Activated T-helper 2 cell treated with anti-CD3 and anti-CD28 coated beads, Interferon-gamma antibody, Interleukin-2, Interleukin-4, amounts not matched to agents 10 μg/mL and 5 μg/mL and 100 μg/mL, durations not matched to agents 14 hours and 24 hours and 36 hours (primary cell): ENCODE data around the gene CPLANE2. TPM values are rescaled to one million over a fixed set of nuclear protein-coding genes. Genes with fewer than 3 reads are reported as not detected.
"Not testable (repeated sequence)": the region's sequence is repeated elsewhere in the genome, so short reads cannot be mapped to it uniquely, and the experiment has no call there.

ENCODE experiments used
- DNase-seq: peaks from one replicate; pipeline ENCODE4 v3.0.0; 2021; ENCODE audit warnings: low spot score
- H3K27ac Mint-ChIP-seq: one replicate; pipeline ENCODE4 v1.8.0; 2021; ENCODE audit warnings: mixed read lengths
- H3K27me3 Mint-ChIP-seq: one replicate; pipeline ENCODE4 v1.8.0; 2021; ENCODE audit warnings: low read depth, mixed read lengths
- H3K36me3 Mint-ChIP-seq: one replicate; pipeline ENCODE4 v1.8.0; 2021; ENCODE audit warnings: low read depth, mixed read lengths
- H3K4me1 Mint-ChIP-seq: one replicate; pipeline ENCODE4 v1.8.0; 2021; ENCODE audit warnings: low read depth, mixed read lengths
- H3K4me3 Mint-ChIP-seq: one replicate; pipeline ENCODE4 v1.8.0; 2021; ENCODE audit warnings: low read depth, mild to moderate bottlenecking, moderate library complexity, mixed read lengths
- H3K9me3 Mint-ChIP-seq: one replicate; pipeline ENCODE4 v1.8.0; 2021; ENCODE audit warnings: mixed read lengths
- intact Hi-C: fragments of 100-400 bp; cut with micrococcal nuclease; formaldehyde crosslinking; loops from one replicate; pipeline ENCODE4 v1.15.1; 2023
- total RNA-seq: library from RNA; stranded (reverse); gene quantifications from 2 replicates; pipeline ENCODE4 v1.2.3, GENCODE V29; 2022

The CPLANE2 gene
- total RNA-seq, 1 donor from 2014 or later: 3.2 TPM

DNA sequence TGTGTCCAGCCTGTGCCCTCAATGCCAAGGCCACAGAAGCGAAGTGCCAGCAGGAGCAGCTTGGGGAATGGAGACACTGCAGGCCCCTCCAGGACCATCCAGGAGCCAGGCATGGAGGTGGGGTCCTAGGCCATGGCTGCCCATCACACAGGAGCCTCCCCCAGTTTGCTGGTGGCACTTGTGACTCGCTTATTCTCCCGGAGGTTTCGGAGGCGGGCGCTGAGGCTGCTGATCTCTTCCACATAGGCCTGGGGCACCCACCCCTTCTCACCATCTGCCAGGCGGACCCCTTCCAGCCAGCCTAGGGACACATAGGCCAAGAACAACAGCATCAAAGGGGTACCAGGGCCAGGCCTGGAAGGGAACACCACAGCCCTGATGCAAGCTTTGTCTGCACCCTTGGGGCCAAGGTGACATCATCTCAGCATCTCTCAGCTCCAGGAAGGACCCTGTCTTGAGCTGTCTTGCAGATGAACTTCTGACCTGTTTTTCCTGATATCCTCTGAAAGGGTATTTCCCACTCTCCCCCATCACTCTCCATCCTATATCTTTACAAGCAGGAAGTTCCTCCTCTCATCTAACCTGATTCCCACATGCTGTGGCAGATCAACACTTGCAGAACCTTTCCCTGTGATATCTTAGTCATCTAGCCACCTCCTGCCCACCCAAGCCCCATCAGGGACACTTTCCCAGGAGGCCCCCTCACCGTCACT lies 38.4 kb downstream of the CPLANE2 start:
- H3K27me3 Mint-ChIP-seq: peaks cover 3% of the 10 kb centered on the region
- H3K4me1 Mint-ChIP-seq: peaks cover 8% of the 10 kb centered on the region
- H3K36me3 Mint-ChIP-seq: no peaks in the 10 kb centered on the region
- intact Hi-C loops: no loop called here
- H3K27ac Mint-ChIP-seq: no peak overlapping the region
- no peak overlapping the region for H3K4me3 Mint-ChIP-seq
- no peak for DNase-seq
- no peaks in the 10 kb centered on the region for H3K9me3 Mint-ChIP-seq

DNA sequence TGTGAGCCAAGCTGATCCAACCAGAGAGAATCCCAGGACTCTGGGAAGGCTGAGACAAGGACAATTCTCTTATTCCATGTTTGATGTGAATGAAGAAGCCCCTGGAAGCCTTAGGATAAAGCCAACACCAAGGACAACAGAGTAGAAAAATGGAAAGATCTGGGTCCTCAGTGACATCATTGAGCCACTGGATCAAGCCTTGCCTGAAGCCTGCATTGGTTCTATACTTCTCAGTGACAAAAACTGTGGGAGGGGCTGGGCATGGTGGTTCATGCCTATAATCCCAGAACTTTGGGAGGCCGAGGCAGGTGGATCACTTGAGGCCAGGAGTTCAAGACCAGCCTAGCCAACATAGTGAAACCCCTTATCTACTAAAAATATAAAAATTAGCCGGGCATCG lies 40.1 kb downstream of the CPLANE2 start:
- intact Hi-C loops: no loop called here
- peaks cover 8% of the 10 kb centered on the region for H3K4me1 Mint-ChIP-seq
- peaks cover 3% of the 10 kb centered on the region for H3K27me3 Mint-ChIP-seq
- H3K4me3 Mint-ChIP-seq: no peak overlapping the region
- no peaks in the 10 kb centered on the region for H3K36me3 Mint-ChIP-seq
- H3K9me3 Mint-ChIP-seq: no peaks in the 10 kb centered on the region
- H3K27ac Mint-ChIP-seq: no peak overlapping the region
- DNase-seq: no peak

DNA sequence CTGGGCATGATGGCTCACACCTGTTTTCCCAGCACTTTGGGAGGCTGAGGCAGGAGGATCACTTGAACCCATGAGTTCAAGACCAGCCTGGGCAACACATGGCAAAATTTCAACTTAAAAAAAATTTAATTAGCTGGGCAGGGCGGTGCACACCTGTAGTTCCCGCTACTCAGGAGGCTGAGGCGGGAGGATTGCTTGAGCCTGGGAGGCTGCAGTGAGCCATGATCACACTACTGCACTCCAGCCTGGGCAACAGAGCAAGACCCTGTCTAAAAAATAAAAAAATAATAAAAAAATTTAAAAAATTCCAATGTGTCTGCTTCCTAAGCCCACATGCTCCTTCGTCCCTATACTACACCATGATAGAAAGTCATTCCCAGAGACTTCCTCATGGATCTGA lies 40.8 kb downstream of the CPLANE2 start:
- H3K27me3 Mint-ChIP-seq, H3K36me3 Mint-ChIP-seq, H3K4me1 Mint-ChIP-seq, H3K4me3 Mint-ChIP-seq, DNase-seq, H3K9me3 Mint-ChIP-seq, intact Hi-C loops, H3K27ac Mint-ChIP-seq: not testable (repeated sequence)

DNA sequence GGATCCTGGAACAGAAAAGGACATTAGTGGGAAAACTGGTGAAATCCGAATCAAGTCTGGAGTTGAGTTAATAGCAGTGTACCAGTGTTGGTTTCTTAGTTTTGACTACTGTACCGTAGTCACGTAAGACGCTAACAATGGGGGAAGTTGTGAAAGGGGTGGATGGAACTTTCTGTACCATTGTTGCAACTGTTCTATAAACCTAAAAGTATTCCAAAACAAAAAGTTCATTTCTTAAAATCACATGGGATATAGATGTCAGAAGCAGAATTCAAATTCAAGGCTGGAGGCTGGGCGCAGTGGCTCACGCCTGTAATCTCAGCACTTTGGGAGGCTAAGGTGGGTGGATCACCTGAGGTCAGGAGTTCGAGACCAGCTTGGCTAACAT lies 41.5 kb downstream of the CPLANE2 start:
- no peak overlapping the region for H3K4me3 Mint-ChIP-seq
- peaks cover 8% of the 10 kb centered on the region for H3K4me1 Mint-ChIP-seq
- H3K36me3 Mint-ChIP-seq: no peaks in the 10 kb centered on the region
- intact Hi-C loops: no loop called here
- no peaks in the 10 kb centered on the region for H3K9me3 Mint-ChIP-seq
- H3K27ac Mint-ChIP-seq: no peak overlapping the region
- peaks cover 9% of the 10 kb centered on the region for H3K27me3 Mint-ChIP-seq
- DNase-seq: no peak

DNA sequence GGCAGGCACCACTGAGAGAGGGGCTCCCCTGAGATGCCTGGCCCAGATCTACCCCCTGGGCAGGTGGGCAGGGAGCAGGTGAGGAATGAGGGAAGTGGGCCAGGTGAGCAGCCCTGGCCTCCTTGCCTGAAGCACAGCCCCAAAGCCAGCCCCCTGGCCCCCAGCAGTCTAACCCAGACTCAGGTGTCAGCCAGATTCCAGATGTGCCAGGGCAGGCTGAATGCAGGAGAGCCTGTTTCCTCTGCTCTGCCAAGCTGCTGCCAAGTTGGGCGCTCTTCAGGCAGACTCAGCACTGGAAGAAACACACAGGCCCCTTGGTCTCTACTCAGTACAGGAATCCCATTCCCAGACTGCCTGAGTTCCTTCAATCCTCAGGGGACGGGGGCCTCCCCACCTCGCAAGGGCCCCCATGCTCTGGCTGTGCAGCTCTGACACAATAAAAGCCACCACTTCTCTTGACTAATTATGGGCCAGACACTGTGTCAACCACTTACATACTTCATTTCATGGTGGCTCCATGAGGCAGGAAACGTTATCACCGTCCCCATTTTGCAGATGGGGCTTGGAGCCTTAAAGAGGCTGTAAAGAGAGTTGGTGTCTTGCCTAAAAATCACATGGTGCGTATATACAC lies 45.0 kb downstream of the CPLANE2 start:
- no peak overlapping the region for H3K27ac Mint-ChIP-seq
- H3K4me1 Mint-ChIP-seq: peaks cover 4% of the 10 kb centered on the region
- no peaks in the 10 kb centered on the region for H3K36me3 Mint-ChIP-seq
- no peak overlapping the region for H3K4me3 Mint-ChIP-seq
- no peaks in the 10 kb centered on the region for H3K9me3 Mint-ChIP-seq
- intact Hi-C loops: no loop called here
- peaks cover 18% of the 10 kb centered on the region for H3K27me3 Mint-ChIP-seq
- no peak for DNase-seq

DNA sequence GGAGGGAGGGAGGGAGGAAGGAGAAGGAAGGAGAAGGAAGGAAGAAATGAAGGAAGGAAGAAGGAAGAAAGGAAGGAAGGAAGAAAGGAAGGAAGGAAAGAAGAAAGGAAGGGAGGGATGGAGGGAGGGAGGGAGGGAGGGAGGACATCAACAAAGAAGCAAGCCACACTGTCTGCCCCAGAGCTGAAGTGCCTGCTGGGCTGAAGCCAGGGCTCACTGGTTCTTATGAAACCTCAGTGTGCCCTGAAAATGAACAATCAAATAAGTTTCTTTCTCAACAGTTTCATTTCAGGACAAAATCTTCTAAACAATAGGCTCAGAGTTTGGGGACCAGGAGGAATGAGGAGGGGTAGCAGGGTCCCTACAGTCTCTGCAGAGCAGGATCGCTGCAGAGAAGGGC lies 45.7 kb downstream of the CPLANE2 start:
- no peak overlapping the region for H3K4me3 Mint-ChIP-seq
- no peaks in the 10 kb centered on the region for H3K9me3 Mint-ChIP-seq
- intact Hi-C loops: no loop called here
- no peak overlapping the region for H3K27ac Mint-ChIP-seq
- H3K4me1 Mint-ChIP-seq: peaks cover 4% of the 10 kb centered on the region
- no peak for DNase-seq
- H3K27me3 Mint-ChIP-seq: peaks cover 18% of the 10 kb centered on the region
- no peaks in the 10 kb centered on the region for H3K36me3 Mint-ChIP-seq

DNA sequence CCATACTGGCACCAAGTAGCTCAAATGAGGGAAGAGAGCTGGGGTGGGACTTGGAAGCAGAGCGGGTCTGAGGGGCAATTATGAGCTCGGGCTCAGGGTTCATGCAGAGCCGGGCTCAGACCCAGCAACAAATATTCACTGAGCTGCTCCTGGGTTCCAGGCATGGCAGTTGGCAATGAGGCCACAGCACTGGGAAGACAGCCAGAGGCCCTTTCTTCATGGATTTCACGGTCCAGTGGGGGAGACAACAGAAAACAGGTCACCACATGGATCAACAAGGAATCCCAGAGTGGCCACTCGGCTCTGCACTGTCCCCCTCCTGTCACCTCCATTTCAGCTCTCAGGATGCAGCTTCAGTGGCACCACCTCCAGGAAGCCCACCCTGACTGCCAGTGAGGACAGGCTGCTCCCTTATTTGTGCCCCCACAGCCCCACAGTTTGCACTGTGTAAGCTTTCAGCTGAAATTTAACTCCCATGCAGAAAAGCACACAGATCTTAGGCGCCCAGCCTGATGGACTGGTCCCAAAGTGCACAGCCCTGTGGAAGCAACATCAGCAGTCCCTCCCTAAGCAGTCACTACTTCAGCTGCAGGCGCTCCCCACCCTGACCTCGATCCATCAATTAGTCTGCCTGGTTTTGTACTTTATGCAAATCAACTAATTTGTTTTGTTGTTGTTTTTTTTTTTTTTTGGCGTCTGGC lies 46.9 kb downstream of the CPLANE2 start:
- intact Hi-C loops: loop anchor here (5.0 kb wide), 1 partner anchor 52 kb away; no protein-coding TSS in a partner anchor
- Mint-ChIP-seq H3K36me3 (no peaks in the 10 kb centered on the region), H3K9me3 (no peaks in the 10 kb centered on the region), H3K27ac (no peak overlapping the region), H3K4me3 (no peak overlapping the region), H3K27me3 (peaks cover 18% of the 10 kb centered on the region), H3K4me1 (peaks cover 4% of the 10 kb centered on the region)
- DNase-seq: no peak

DNA sequence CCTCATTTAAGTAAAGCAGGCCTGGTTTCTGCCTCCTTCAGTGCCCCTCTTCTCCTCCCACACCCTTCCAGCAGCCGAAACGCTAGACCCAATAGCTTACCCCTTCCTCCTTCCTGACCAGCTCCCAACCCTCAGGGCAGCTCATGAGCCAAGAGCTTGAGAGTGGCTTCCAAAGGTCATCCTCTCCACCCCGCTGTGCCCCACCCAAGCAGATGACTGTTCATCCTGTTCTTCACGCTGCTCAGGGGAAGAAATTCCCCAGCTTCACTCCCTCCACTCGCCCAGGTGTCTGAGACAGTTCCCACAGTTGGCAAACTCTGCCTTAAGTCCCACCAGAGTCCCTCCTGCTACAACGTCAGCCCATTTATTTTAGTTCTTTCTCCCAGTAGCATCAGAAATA lies 48.0 kb downstream of the CPLANE2 start:
- peaks cover 15% of the 10 kb centered on the region for H3K27me3 Mint-ChIP-seq
- no peak overlapping the region for H3K4me3 Mint-ChIP-seq
- H3K27ac Mint-ChIP-seq: no peak overlapping the region
- no peak for DNase-seq
- peaks cover 4% of the 10 kb centered on the region for H3K4me1 Mint-ChIP-seq
- no peaks in the 10 kb centered on the region for H3K36me3 Mint-ChIP-seq
- intact Hi-C loops: loop anchor here (5.0 kb wide), 1 partner anchor 53 kb away; no protein-coding TSS in a partner anchor
- no peaks in the 10 kb centered on the region for H3K9me3 Mint-ChIP-seq

DNA sequence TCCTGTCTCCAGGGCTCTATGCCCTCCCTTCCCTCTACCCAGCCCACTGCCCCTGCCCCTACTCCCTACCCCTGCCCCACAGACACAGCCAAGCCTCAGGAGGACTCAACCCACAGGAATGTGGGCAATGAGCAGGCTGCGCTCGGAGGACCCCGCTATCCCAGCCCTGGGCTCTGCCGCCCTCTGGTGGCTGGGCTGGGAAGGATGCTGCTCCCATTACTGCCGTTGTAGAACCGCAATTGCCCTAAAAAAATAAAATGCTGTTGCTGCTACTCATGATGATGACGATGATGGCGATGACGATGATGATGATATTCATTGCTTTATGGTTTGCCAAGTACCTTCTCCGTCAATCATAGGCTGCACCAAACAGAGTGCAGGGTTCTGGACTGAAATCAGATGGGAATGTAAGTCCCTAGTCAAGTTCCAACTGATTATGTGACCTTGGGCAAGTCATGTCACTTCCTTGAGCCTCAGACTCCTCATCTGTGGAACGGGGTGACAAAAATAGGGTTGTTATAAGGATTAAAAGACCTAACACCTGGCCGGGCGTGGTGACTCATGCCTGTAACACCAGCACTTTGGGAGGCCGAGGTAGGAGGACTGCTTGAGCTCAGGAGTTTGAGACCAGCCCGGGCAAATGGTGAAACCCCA lies 49.1 kb downstream of the CPLANE2 start:
- Mint-ChIP-seq H3K4me1 (peaks cover 4% of the 10 kb centered on the region), H3K4me3 (no peak overlapping the region), H3K27me3 (peaks cover 15% of the 10 kb centered on the region), H3K27ac (no peak overlapping the region), H3K9me3 (no peaks in the 10 kb centered on the region), H3K36me3 (no peaks in the 10 kb centered on the region)
- peak; percentile 61 for DNase-seq
- intact Hi-C loops: loop anchor here (1.0 to 5.0 kb wide), 2 partner anchors 54 to 109 kb away; no protein-coding TSS in a partner anchor

DNA sequence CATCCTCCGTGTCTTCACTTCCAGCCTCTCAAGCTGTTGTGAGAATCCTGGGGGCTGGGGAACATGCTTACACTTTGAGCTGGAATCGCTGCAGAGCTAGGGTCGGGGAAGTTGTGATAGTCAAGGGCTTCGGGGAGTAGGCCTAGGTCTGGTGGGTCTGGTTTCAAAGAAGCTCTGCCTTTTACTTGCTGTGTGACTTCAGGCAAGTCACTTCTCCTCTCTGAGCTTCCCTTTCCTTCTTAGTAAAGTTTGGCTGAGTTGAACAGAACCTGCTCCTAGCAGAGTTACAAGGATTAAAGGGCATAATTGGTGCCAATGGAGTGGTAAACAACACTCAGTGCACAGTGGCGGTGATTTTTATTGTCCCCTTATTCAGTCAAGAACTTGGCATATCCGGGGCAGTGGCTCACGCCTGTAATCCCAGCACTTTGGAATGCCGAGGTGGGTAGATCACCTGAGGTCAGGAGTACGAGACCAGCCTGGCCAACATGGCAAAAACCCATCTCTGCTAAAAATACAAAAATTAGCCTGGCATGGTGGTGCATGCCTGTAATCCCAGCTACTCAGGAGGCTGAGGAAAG lies 50.2 kb downstream of the CPLANE2 start:
- Mint-ChIP-seq H3K27me3 (peaks cover 15% of the 10 kb centered on the region), H3K27ac (no peak overlapping the region), H3K4me1 (peaks cover 4% of the 10 kb centered on the region), H3K36me3 (no peaks in the 10 kb centered on the region), H3K9me3 (no peaks in the 10 kb centered on the region), H3K4me3 (no peak overlapping the region)
- intact Hi-C loops: loop anchor here (1.0 to 5.0 kb wide), 2 partner anchors 56 to 107 kb away; no protein-coding TSS in a partner anchor
- no peak for DNase-seq

DNA sequence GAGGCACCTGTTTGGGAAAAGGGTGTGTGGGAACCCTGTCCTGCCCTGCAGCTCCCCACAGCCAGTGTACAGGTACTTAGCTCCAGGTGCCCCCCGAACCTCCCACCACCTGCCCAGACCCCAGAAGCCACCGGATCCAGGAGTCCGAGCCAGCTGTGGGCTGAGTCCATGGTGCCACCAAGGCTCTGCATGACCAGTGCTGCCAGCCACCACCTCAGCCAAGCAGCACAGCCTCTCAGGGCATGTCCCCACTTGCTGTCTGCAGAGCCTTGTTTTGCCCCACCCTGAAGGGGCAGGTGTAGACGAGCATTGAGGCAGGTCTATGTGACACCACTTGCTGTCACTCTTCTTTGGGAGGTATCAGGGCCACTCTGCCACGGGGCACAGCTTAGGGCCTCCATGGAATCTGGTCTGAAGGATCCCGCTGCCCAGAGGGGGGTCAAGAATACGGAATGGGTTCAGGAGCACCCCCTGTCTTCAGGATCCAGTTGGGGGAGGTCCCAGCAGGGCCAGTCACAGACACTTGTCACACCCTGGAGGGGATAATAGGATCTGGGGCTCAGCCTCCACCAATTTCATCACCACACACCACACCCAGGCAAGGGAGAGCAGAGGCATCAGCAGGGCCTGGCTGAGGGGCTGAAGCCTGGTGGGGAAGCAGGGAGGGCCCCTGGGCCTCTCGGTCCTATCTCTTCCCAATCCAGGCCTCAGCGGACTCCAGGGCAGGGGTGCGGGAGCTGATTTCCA lies 52.3 kb downstream of the CPLANE2 start:
- no peak overlapping the region for H3K4me3 Mint-ChIP-seq
- peaks cover 5% of the 10 kb centered on the region for H3K27me3 Mint-ChIP-seq
- DNase-seq: no peak
- no peaks in the 10 kb centered on the region for H3K9me3 Mint-ChIP-seq
- peaks cover 4% of the 10 kb centered on the region for H3K4me1 Mint-ChIP-seq
- H3K36me3 Mint-ChIP-seq: no peaks in the 10 kb centered on the region
- no peak overlapping the region for H3K27ac Mint-ChIP-seq
- intact Hi-C loops: loop anchor here (5.0 kb wide), 1 partner anchor 58 kb away; no protein-coding TSS in a partner anchor
